Caco-2 (cell line): ENCODE results near the gene NRXN3. TPM values are rescaled to one million over a fixed set of nuclear protein-coding genes. Genes with fewer than 3 reads are reported as not detected.

ENCODE experiments used
- BruUV-seq: library from RNA; stranded (reverse); fragments of 400-500 nt; replicated peaks from 2 replicates; lab custom pipeline; 2021; lab: Mats Ljungman, UMichigan
- CTCF ChIA-PET: fragments of 300-600 bp; sonication (Branson Sonifier 250); formaldehyde crosslinking; loops from one replicate; lab custom pipeline; 2022; ENCODE audit warnings: antibody characterized with exemption; lab: Charles Lee
- POLR2A ChIA-PET: fragments of 300-600 bp; sonication (Branson Sonifier 250); formaldehyde crosslinking; loops from one replicate; lab custom pipeline; 2022; ENCODE audit warnings: antibody characterized with exemption; lab: Charles Lee
- DNase-seq, 2 experiments: peaks; one replicate each; pipeline versions ENCODE4 v3.0.0 to v3.0.0-alpha.2; 2020 to 2022
- H3K27me3 ChIP-seq: replicated peaks from 2 replicates; pipeline ENCODE4 v1.6.0; 2011; ENCODE audit warnings: low read length; ENCODE audit not compliant: control insufficient read depth, insufficient read depth
- H3K36me3 ChIP-seq: 2 replicates; pipeline ENCODE4 v1.5.1; 2011; ENCODE audit warnings: low read length; ENCODE audit not compliant: control insufficient read depth, insufficient read depth
- H3K4me1 ChIP-seq: fragments of 250-450 bp; sonication (Bioruptor Pico); 2 replicates; pipeline ENCODE4 v1.5.1; 2020; ENCODE audit warnings: mild to moderate bottlenecking
- H3K4me3 ChIP-seq: 2 replicates; pipeline ENCODE4 v1.5.1; 2011; ENCODE audit warnings: low read depth, mild to moderate bottlenecking, control low read depth, low read length
- H3K9me3 ChIP-seq: fragments of 250-450 bp; sonication (Bioruptor Pico); 2 replicates; pipeline ENCODE4 v1.5.1; 2020; ENCODE audit warnings: mild to moderate bottlenecking, moderate library complexity
- H3K27ac Mint-ChIP-seq: one replicate; pipeline ENCODE4 v1.8.0; 2022; ENCODE audit warnings: mixed read lengths; ENCODE audit not compliant: unreplicated experiment
- H3K27me3 Mint-ChIP-seq: one replicate; pipeline ENCODE4 v1.8.0; 2022; ENCODE audit warnings: mixed read lengths; ENCODE audit not compliant: insufficient read depth, unreplicated experiment
- H3K36me3 Mint-ChIP-seq: one replicate; pipeline ENCODE4 v1.8.0; 2022; ENCODE audit warnings: mild to moderate bottlenecking, mixed read lengths; ENCODE audit not compliant: insufficient read depth, unreplicated experiment
- H3K4me1 Mint-ChIP-seq: one replicate; pipeline ENCODE4 v1.8.0; 2022; ENCODE audit warnings: low read depth, mixed read lengths; ENCODE audit not compliant: unreplicated experiment
- H3K4me3 Mint-ChIP-seq: one replicate; pipeline ENCODE4 v1.8.0; 2022; ENCODE audit warnings: mild to moderate bottlenecking, moderate library complexity, mixed read lengths; ENCODE audit not compliant: unreplicated experiment
- H3K9me3 Mint-ChIP-seq: one replicate; pipeline ENCODE4 v1.8.0; 2022; ENCODE audit warnings: mixed read lengths; ENCODE audit not compliant: unreplicated experiment
- CTCF ChIP-seq, 2 experiments: fragments of 200-600 bp in 1 of 2; IDR thresholded peaks; 1 replicate in 1 of 2; 2 replicates in 1 of 2; pipeline versions ENCODE4 v1.5.1 to v1.8.0; 2011 to 2022; ENCODE audit warnings: antibody characterized with exemption in 1 of 2, control low read depth in 1 of 2, inconsistent platforms in 1 of 2, low read depth in 1 of 2, low read length in 1 of 2, mild to moderate bottlenecking in 1 of 2, moderate library complexity in 1 of 2; ENCODE audit not compliant: insufficient read depth in 1 of 2, severe bottlenecking in 1 of 2, unreplicated experiment in 1 of 2
- intact Hi-C: fragments of 100-400 bp; cut with micrococcal nuclease; formaldehyde crosslinking; loops from one replicate; pipeline ENCODE4 v1.10.0; 2022; ENCODE audit not compliant: unreplicated experiment
- total RNA-seq: library from RNA; stranded (reverse); gene quantifications from 2 replicates; pipeline ENCODE4 v1.2.3, GENCODE V29; 2022

Gene NRXN3
- total RNA-seq, 1 experiment from 2014 or later, result 12.4 TPM

- no peak for DNase-seq
- no peaks in the 10 kb centered on the region for H3K9me3 Mint-ChIP-seq
- Histone ChIP-seq H3K4me1 (no peaks in the 10 kb centered on the region), H3K9me3 (no peaks in the 10 kb centered on the region), H3K4me3 (no peak overlapping the region), H3K36me3 (no peaks in the 10 kb centered on the region), H3K27me3 (no peaks in the 10 kb centered on the region)
- H3K4me1 Mint-ChIP-seq, result no peaks in the 10 kb centered on the region
- H3K36me3 Mint-ChIP-seq, result no peaks in the 10 kb centered on the region
- intact Hi-C loops, result no loop called here
- H3K4me3 Mint-ChIP-seq, result no peak overlapping the region
- BruUV-seq, result no TSS peak
- CTCF ChIA-PET, result no interaction called here
- TF ChIP-seq CTCF (IDR thresholded peaks at IDR 0.05; ENCODE audit: insufficient read depth in 1 of 2, low read depth in 1 of 2, low read length in 1 of 2, severe bottlenecking in 1 of 2, unreplicated experiment in 1 of 2), result no peak
- POLR2A ChIA-PET, result no interaction called here
- H3K27me3 Mint-ChIP-seq, result peaks cover 15% of the 10 kb centered on the region
- no peak overlapping the region for H3K27ac Mint-ChIP-seq
Measured at GRCh38 chr14:78904094-78904493, 733.9 kb downstream of the NRXN3 start.

GRCh38 chr14:78917462-78917861 is 747.3 kb downstream of the NRXN3 start:
- no peaks in the 10 kb centered on the region for H3K4me1 ChIP-seq
- no peaks in the 10 kb centered on the region for H3K36me3 ChIP-seq
- DNase-seq, result no peak
- no peak for TF ChIP-seq CTCF (IDR thresholded peaks at IDR 0.05; ENCODE audit: insufficient read depth in 1 of 2, low read depth in 1 of 2, low read length in 1 of 2, severe bottlenecking in 1 of 2, unreplicated experiment in 1 of 2)
- no peak overlapping the region for H3K4me3 ChIP-seq
- no peaks in the 10 kb centered on the region for H3K27me3 ChIP-seq
- H3K9me3 ChIP-seq, result no peaks in the 10 kb centered on the region
- ChIA-PET POLR2A (no interaction called here), CTCF (no interaction called here)
- Mint-ChIP-seq H3K36me3 (no peaks in the 10 kb centered on the region), H3K27me3 (peaks cover 11% of the 10 kb centered on the region), H3K4me1 (no peaks in the 10 kb centered on the region), H3K27ac (no peak overlapping the region), H3K4me3 (no peak overlapping the region), H3K9me3 (no peaks in the 10 kb centered on the region)
- intact Hi-C loops, result no loop called here
- no TSS peak for BruUV-seq

GRCh38 chr14:78921856-78922255 is 751.7 kb downstream of the NRXN3 start:
- Mint-ChIP-seq H3K27ac (no peak overlapping the region), H3K36me3 (no peaks in the 10 kb centered on the region), H3K27me3 (no peaks in the 10 kb centered on the region), H3K4me1 (peaks cover 7% of the 10 kb centered on the region), H3K9me3 (no peaks in the 10 kb centered on the region), H3K4me3 (no peak overlapping the region)
- intact Hi-C loops, result no loop called here
- no peak for DNase-seq
- Histone ChIP-seq H3K4me1 (no peaks in the 10 kb centered on the region), H3K27me3 (no peaks in the 10 kb centered on the region), H3K9me3 (no peaks in the 10 kb centered on the region), H3K36me3 (no peaks in the 10 kb centered on the region), H3K4me3 (no peak overlapping the region)
- no peak for TF ChIP-seq CTCF (IDR thresholded peaks at IDR 0.05; ENCODE audit: insufficient read depth in 1 of 2, low read depth in 1 of 2, low read length in 1 of 2, severe bottlenecking in 1 of 2, unreplicated experiment in 1 of 2)
- POLR2A ChIA-PET, result no interaction called here
- CTCF ChIA-PET, result no interaction called here
- no TSS peak for BruUV-seq
